ENCODE measurements around the gene PRLR.

- TF ChIP-seq, protein P1, sequence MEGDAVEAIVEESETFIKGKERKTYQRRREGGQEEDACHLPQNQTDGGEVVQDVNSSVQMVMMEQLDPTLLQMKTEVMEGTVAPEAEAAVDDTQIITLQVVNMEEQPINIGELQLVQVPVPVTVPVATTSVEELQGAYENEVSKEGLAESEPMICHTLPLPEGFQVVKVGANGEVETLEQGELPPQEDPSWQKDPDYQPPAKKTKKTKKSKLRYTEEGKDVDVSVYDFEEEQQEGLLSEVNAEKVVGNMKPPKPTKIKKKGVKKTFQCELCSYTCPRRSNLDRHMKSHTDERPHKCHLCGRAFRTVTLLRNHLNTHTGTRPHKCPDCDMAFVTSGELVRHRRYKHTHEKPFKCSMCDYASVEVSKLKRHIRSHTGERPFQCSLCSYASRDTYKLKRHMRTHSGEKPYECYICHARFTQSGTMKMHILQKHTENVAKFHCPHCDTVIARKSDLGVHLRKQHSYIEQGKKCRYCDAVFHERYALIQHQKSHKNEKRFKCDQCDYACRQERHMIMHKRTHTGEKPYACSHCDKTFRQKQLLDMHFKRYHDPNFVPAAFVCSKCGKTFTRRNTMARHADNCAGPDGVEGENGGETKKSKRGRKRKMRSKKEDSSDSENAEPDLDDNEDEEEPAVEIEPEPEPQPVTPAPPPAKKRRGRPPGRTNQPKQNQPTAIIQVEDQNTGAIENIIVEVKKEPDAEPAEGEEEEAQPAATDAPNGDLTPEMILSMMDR (IDR thresholded peaks at IDR 0.05), result no peak
- TF ChIP-seq POLR2A (IDR thresholded peaks at IDR 0.05), result no peak
Observed at GRCh38 chr5:35081134-35081533, 149.2 kb downstream of the PRLR start.

Data from uterus (tissue), 2 donors.